Measurements from ENCODE around the gene CYP4F11.
"Not testable (repeated sequence)": the region's sequence is repeated elsewhere in the genome, so short reads cannot be mapped to it uniquely, and the experiment has no call there.

Gene CYP4F11

GRCh38 chr19:15922021-15922420 is 12.3 kb downstream of the CYP4F11 start:
- Histone ChIP-seq H3K9me3 (ENCODE audit: control insufficient read depth, insufficient read depth, low read length) (peaks cover 84% of the 10 kb centered on the region), H3K4me3 (ENCODE audit: low read depth, low read length) (no peak overlapping the region), H3K27me3 (ENCODE audit: control insufficient read depth, insufficient read depth, low read length) (no peaks in the 10 kb centered on the region)

DNA sequence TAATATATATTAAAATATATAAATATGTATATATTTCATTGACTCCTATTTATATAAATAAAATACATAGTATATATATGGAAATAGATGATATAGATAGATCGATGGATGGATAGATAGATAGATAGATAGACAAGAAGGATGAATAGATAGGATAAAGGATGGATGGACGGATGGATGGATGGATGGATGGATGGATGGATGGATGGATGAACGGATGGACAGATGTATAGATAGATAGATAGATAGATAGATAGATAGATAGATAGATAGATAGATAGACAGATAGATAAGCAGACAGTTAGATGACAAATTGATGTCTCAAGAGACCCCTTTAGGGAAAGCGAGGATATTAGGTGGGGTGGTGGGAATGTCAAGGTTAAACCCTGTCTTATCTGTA is 15.1 kb downstream of the CYP4F11 start:
- Histone ChIP-seq H3K4me1 (ENCODE audit: control insufficient read depth, insufficient read depth, low read length) (no peaks in the 10 kb centered on the region), H3K27me3 (ENCODE audit: control insufficient read depth, insufficient read depth, low read length) (no peaks in the 10 kb centered on the region), H3K9me3 (ENCODE audit: control insufficient read depth, insufficient read depth, low read length) (peaks cover 88% of the 10 kb centered on the region), H3K4me3 (ENCODE audit: low read depth, low read length) (no peak overlapping the region), H3K9ac (ENCODE audit: low read depth, low read length) (no peak overlapping the region), H3K27ac (ENCODE audit: low read depth, low read length) (no peak overlapping the region), H3K36me3 (ENCODE audit: control insufficient read depth, insufficient read depth, low read length) (no peaks in the 10 kb centered on the region)

More at GRCh38 chr19:15922021-15922420, 12.3 kb downstream of the CYP4F11 start:
- Histone ChIP-seq H3K9ac (ENCODE audit: low read depth, low read length) (no peak overlapping the region), H3K27ac (ENCODE audit: low read depth, low read length) (no peak overlapping the region), H3K36me3 (ENCODE audit: control insufficient read depth, insufficient read depth, low read length) (no peaks in the 10 kb centered on the region), H3K4me1 (ENCODE audit: control insufficient read depth, insufficient read depth, low read length) (no peaks in the 10 kb centered on the region)

GRCh38 chr19:15915109-15915508 is 19.2 kb downstream of the CYP4F11 start:
- Histone ChIP-seq H3K9me3 (ENCODE audit: control insufficient read depth, insufficient read depth, low read length) (peaks cover 83% of the 10 kb centered on the region), H3K27ac (ENCODE audit: low read depth, low read length) (no peak overlapping the region), H3K9ac (ENCODE audit: low read depth, low read length) (no peak overlapping the region), H3K4me1 (ENCODE audit: control insufficient read depth, insufficient read depth, low read length) (no peaks in the 10 kb centered on the region), H3K4me3 (ENCODE audit: low read depth, low read length) (no peak overlapping the region), H3K27me3 (ENCODE audit: control insufficient read depth, insufficient read depth, low read length) (no peaks in the 10 kb centered on the region), H3K36me3 (ENCODE audit: control insufficient read depth, insufficient read depth, low read length) (no peaks in the 10 kb centered on the region)

GRCh38 chr19:15913830-15914229 is 20.5 kb downstream of the CYP4F11 start:
- H3K27me3 ChIP-seq (ENCODE audit: control insufficient read depth, insufficient read depth, low read length): no peaks in the 10 kb centered on the region
- H3K36me3 ChIP-seq (ENCODE audit: control insufficient read depth, insufficient read depth, low read length): no peaks in the 10 kb centered on the region
- peaks cover 82% of the 10 kb centered on the region for H3K9me3 ChIP-seq (ENCODE audit: control insufficient read depth, insufficient read depth, low read length)
- no peak overlapping the region for H3K4me3 ChIP-seq (ENCODE audit: low read depth, low read length)
- H3K9ac ChIP-seq (ENCODE audit: low read depth, low read length): no peak overlapping the region
- H3K4me1 ChIP-seq (ENCODE audit: control insufficient read depth, insufficient read depth, low read length): no peaks in the 10 kb centered on the region
- no peak overlapping the region for H3K27ac ChIP-seq (ENCODE audit: low read depth, low read length)

- H3K9ac ChIP-seq (ENCODE audit: low read depth, low read length): no peak overlapping the region
- H3K9me3 ChIP-seq (ENCODE audit: control insufficient read depth, insufficient read depth, low read length): peaks cover 82% of the 10 kb centered on the region
- no peak overlapping the region for H3K4me3 ChIP-seq (ENCODE audit: low read depth, low read length)
Observed at GRCh38 chr19:15913384-15913783, 20.9 kb downstream of the CYP4F11 start.

GRCh38 chr19:15911599-15912235 is 22.6 kb downstream of the CYP4F11 start:
- no peak overlapping the region for H3K9ac ChIP-seq (ENCODE audit: low read depth, low read length)
- no peak overlapping the region for H3K27ac ChIP-seq (ENCODE audit: low read depth, low read length)
- H3K4me1 ChIP-seq (ENCODE audit: control insufficient read depth, insufficient read depth, low read length): no peaks in the 10 kb centered on the region
- no peaks in the 10 kb centered on the region for H3K27me3 ChIP-seq (ENCODE audit: control insufficient read depth, insufficient read depth, low read length)
- H3K9me3 ChIP-seq (ENCODE audit: control insufficient read depth, insufficient read depth, low read length): peaks cover 82% of the 10 kb centered on the region
- no peaks in the 10 kb centered on the region for H3K36me3 ChIP-seq (ENCODE audit: control insufficient read depth, insufficient read depth, low read length)
- H3K4me3 ChIP-seq (ENCODE audit: low read depth, low read length): no peak overlapping the region

More at GRCh38 chr19:15913384-15913783, 20.9 kb downstream of the CYP4F11 start:
- H3K27ac ChIP-seq (ENCODE audit: low read depth, low read length): no peak overlapping the region
- no peaks in the 10 kb centered on the region for H3K27me3 ChIP-seq (ENCODE audit: control insufficient read depth, insufficient read depth, low read length)
- H3K4me1 ChIP-seq (ENCODE audit: control insufficient read depth, insufficient read depth, low read length): no peaks in the 10 kb centered on the region
- H3K36me3 ChIP-seq (ENCODE audit: control insufficient read depth, insufficient read depth, low read length): no peaks in the 10 kb centered on the region

DNA sequence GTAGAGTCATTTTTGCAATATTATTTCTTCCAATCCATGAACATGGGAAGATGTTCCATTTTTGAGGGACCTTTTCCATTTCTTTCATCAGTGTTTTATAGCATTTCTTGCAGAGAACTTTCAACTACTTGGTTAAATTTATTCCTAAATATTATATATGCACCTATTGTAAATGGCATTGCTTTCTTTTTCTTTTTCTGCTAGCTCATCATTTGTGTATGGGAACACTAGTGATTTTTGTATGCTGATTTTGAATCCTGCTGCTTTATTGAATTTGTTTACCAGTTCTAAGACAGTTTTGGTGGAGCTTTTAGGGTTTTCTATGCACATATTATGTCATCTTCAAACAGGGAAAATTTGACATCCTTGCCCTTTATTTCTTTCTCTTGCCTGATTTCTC is 29.3 kb downstream of the CYP4F11 start:
- peaks cover 75% of the 10 kb centered on the region for H3K9me3 ChIP-seq (ENCODE audit: control insufficient read depth, insufficient read depth, low read length)
- H3K4me3 ChIP-seq (ENCODE audit: low read depth, low read length): no peak overlapping the region; the same call in 1 of the 2 replicates

DNA sequence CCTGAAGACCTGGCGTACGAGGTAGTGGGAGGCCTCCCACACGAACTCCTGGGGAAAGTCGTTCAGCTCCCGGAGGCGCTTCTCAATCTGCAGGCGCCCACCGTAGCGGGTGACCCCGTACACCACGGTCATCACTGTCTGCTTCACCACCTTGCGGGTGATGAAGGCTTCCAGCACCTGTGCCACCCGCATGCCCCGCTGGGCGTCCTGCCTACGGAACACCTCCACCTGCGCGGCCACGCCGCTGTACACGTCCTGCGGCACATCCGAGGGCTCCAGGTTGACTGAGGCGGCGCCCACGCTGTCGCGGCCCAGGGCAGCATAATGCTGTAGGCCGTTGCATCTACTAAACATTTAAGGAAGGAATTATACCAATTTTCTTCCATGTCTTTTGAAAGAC is 31.4 kb downstream of the CYP4F11 start:
- not testable (repeated sequence) for H3K4me3 ChIP-seq (ENCODE audit: low read depth, low read length); H3K36me3 ChIP-seq (ENCODE audit: control insufficient read depth, insufficient read depth, low read length); H3K4me1 ChIP-seq (ENCODE audit: control insufficient read depth, insufficient read depth, low read length); H3K27me3 ChIP-seq (ENCODE audit: control insufficient read depth, insufficient read depth, low read length); H3K27ac ChIP-seq (ENCODE audit: low read depth, low read length); H3K9ac ChIP-seq (ENCODE audit: low read depth, low read length)
- H3K9me3 ChIP-seq (ENCODE audit: control insufficient read depth, insufficient read depth, low read length): peaks cover 66% of the 10 kb centered on the region

More for the DNA sequence above, 29.3 kb downstream of the CYP4F11 start:
- Histone ChIP-seq H3K27ac (ENCODE audit: low read depth, low read length) (no peak overlapping the region), H3K27me3 (ENCODE audit: control insufficient read depth, insufficient read depth, low read length) (no peaks in the 10 kb centered on the region), H3K4me1 (ENCODE audit: control insufficient read depth, insufficient read depth, low read length) (no peaks in the 10 kb centered on the region), H3K36me3 (ENCODE audit: control insufficient read depth, insufficient read depth, low read length) (no peaks in the 10 kb centered on the region), H3K9ac (ENCODE audit: low read depth, low read length) (no peak overlapping the region)

- H3K9me3 ChIP-seq (ENCODE audit: control insufficient read depth, insufficient read depth, low read length): peaks cover 67% of the 10 kb centered on the region
- no peak overlapping the region for H3K9ac ChIP-seq (ENCODE audit: low read depth, low read length)
- H3K27me3 ChIP-seq (ENCODE audit: control insufficient read depth, insufficient read depth, low read length): no peaks in the 10 kb centered on the region
- H3K4me3 ChIP-seq (ENCODE audit: low read depth, low read length): no peak overlapping the region
- H3K4me1 ChIP-seq (ENCODE audit: control insufficient read depth, insufficient read depth, low read length): no peaks in the 10 kb centered on the region
- H3K27ac ChIP-seq (ENCODE audit: low read depth, low read length): no peak overlapping the region
- no peaks in the 10 kb centered on the region for H3K36me3 ChIP-seq (ENCODE audit: control insufficient read depth, insufficient read depth, low read length)
Observed at GRCh38 chr19:15902254-15902653, 32.1 kb downstream of the CYP4F11 start.

GRCh38 chr19:15900504-15900903 is 33.8 kb downstream of the CYP4F11 start:
- Histone ChIP-seq H3K9me3 (ENCODE audit: control insufficient read depth, insufficient read depth, low read length) (peaks cover 68% of the 10 kb centered on the region), H3K4me3 (ENCODE audit: low read depth, low read length) (no peak overlapping the region), H3K27me3 (ENCODE audit: control insufficient read depth, insufficient read depth, low read length) (no peaks in the 10 kb centered on the region), H3K27ac (ENCODE audit: low read depth, low read length) (no peak overlapping the region), H3K9ac (ENCODE audit: low read depth, low read length) (no peak overlapping the region), H3K4me1 (ENCODE audit: control insufficient read depth, insufficient read depth, low read length) (no peaks in the 10 kb centered on the region), H3K36me3 (ENCODE audit: control insufficient read depth, insufficient read depth, low read length) (no peaks in the 10 kb centered on the region)

DNA sequence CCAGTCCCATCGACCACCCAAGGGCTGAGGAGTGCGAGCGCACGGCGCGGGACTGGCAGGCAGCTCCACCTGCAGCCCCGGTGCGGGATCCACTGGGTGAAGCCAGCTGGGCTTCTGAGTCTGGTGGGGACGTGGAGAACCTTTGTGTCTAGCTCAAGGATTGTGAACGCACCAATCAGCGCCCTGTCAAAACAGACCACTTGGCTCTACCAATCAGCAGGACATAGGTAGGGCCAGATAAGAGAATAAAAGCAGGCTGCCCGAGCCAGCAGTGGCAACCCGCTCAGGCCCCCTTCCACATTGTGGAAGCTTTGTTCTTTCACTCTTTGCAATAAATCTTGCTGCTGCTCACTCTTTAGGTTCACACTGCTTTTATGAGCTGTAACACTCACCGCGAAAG is 34.3 kb downstream of the CYP4F11 start:
- H3K27me3 ChIP-seq (ENCODE audit: control insufficient read depth, insufficient read depth, low read length); H3K36me3 ChIP-seq (ENCODE audit: control insufficient read depth, insufficient read depth, low read length); H3K4me1 ChIP-seq (ENCODE audit: control insufficient read depth, insufficient read depth, low read length); H3K9ac ChIP-seq (ENCODE audit: low read depth, low read length); H3K4me3 ChIP-seq (ENCODE audit: low read depth, low read length); H3K27ac ChIP-seq (ENCODE audit: low read depth, low read length): not testable (repeated sequence)
- peaks cover 69% of the 10 kb centered on the region for H3K9me3 ChIP-seq (ENCODE audit: control insufficient read depth, insufficient read depth, low read length)

Data from HUES48 (cell line).